ENCODE data around the gene KRT12. TPM values are rescaled to one million over a fixed set of nuclear protein-coding genes. Genes with fewer than 3 reads are reported as not detected.
"Not testable (repeated sequence)": the region's sequence is repeated elsewhere in the genome, so short reads cannot be mapped to it uniquely, and the experiment has no call there.

Gene KRT12
- total RNA-seq, 1 experiment from 2014 or later, result not detected

GRCh38 chr17:40814657-40815056, 52.4 kb downstream of the KRT12 start:
- not testable (repeated sequence) for DNase-seq (ENCODE audit: low spot score)

DNA sequence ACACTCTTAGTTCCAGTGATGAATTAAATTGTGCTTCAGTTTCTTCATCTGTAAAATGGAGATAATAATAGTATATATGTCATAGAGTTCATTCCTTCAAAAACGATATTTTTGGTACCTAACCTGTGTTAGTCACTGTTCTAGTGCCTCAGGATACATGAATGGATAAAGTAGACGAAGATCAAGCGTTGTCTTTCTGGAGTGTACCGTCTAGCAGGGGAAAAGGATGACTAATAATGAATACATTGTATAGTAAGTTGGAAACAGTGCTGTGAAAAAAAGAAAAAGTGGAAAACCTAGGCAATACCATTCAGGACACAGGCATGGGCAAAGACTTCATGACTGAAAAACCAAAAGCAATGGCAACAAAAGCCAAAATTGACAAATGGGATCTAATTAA, 53.2 kb downstream of the KRT12 start:
- DNase-seq (ENCODE audit: low spot score), result no peak

GRCh38 chr17:40812639-40813038, 54.4 kb downstream of the KRT12 start:
- no peak for DNase-seq (ENCODE audit: low spot score)

Other genes with a start within 250 kb of the KRT12 start
- gene SMARCE1, start 219.4 kb downstream of the KRT12 start, total RNA-seq (2014; rRNA removed; shearing (Covaris generic)), result 68.5 and 92.5 TPM in 2 replicates
- gene KRT222, start 202.0 kb downstream of the KRT12 start, total RNA-seq (2014; rRNA removed; shearing (Covaris generic)), result 0.06 TPM in 1 of 2 replicates, not detected in the other
- not detected in 2 replicates for gene KRT24, start 163.5 kb downstream of the KRT12 start, total RNA-seq (2014; rRNA removed; shearing (Covaris generic))
- not detected in 2 replicates for gene KRT25, start 111.9 kb downstream of the KRT12 start, total RNA-seq (2014; rRNA removed; shearing (Covaris generic))
- gene KRT26, start 95.0 kb downstream of the KRT12 start, total RNA-seq (2014; rRNA removed; shearing (Covaris generic)), result not detected in 2 replicates
- not detected in 2 replicates for gene KRT27, start 84.7 kb downstream of the KRT12 start, total RNA-seq (2014; rRNA removed; shearing (Covaris generic))
- not detected in 2 replicates for gene KRT28, start 67.3 kb downstream of the KRT12 start, total RNA-seq (2014; rRNA removed; shearing (Covaris generic))
- gene KRT10, start 44.6 kb downstream of the KRT12 start, total RNA-seq (2014; rRNA removed; shearing (Covaris generic)), result 45.0 and 61.1 TPM in 2 replicates
- not detected in 2 replicates for gene KRT20, start 18.0 kb upstream of the KRT12 start, total RNA-seq (2014; rRNA removed; shearing (Covaris generic))
- not detected in 2 replicates for gene KRT23, start 70.4 kb upstream of the KRT12 start, total RNA-seq (2014; rRNA removed; shearing (Covaris generic))
- 0.18 TPM in 1 of 2 replicates, not detected in the other for gene KRT39, start 99.7 kb upstream of the KRT12 start, total RNA-seq (2014; rRNA removed; shearing (Covaris generic))
- not detected in 2 replicates for gene KRT40, start 117.1 kb upstream of the KRT12 start, total RNA-seq (2014; rRNA removed; shearing (Covaris generic))
- gene KRTAP3-3, start 126.9 kb upstream of the KRT12 start, total RNA-seq (2014; rRNA removed; shearing (Covaris generic)), result not detected in 2 replicates
- not detected in 2 replicates for gene KRTAP3-2, start 132.7 kb upstream of the KRT12 start, total RNA-seq (2014; rRNA removed; shearing (Covaris generic))
- gene KRTAP3-1, start 141.9 kb upstream of the KRT12 start, total RNA-seq (2014; rRNA removed; shearing (Covaris generic)), result not detected in 2 replicates
- 0.27 TPM in 1 of 2 replicates, not detected in the other for gene KRTAP1-5, start 160.0 kb upstream of the KRT12 start, total RNA-seq (2014; rRNA removed; shearing (Covaris generic))
- not detected in 2 replicates for gene KRTAP1-4, start 163.0 kb upstream of the KRT12 start, total RNA-seq (2014; rRNA removed; shearing (Covaris generic))
- not detected in 2 replicates for gene KRTAP1-3, start 167.7 kb upstream of the KRT12 start, total RNA-seq (2014; rRNA removed; shearing (Covaris generic))
- gene KRTAP1-1, start 174.2 kb upstream of the KRT12 start, total RNA-seq (2014; rRNA removed; shearing (Covaris generic)), result not detected in 2 replicates
- gene KRTAP2-1, start 180.1 kb upstream of the KRT12 start, total RNA-seq (2014; rRNA removed; shearing (Covaris generic)), result not detected in 2 replicates
- not detected in 2 replicates for gene KRTAP2-2, start 188.0 kb upstream of the KRT12 start, total RNA-seq (2014; rRNA removed; shearing (Covaris generic))
- 0.21 TPM in 1 of 2 replicates, not detected in the other for gene KRTAP2-3, start 192.9 kb upstream of the KRT12 start, total RNA-seq (2014; rRNA removed; shearing (Covaris generic))
- not detected in 2 replicates for gene KRTAP2-4, start 198.7 kb upstream of the KRT12 start, total RNA-seq (2014; rRNA removed; shearing (Covaris generic))
- gene KRTAP4-7, start 216.9 kb upstream of the KRT12 start, total RNA-seq (2014; rRNA removed; shearing (Covaris generic)), result not detected in 2 replicates
- not detected in 2 replicates for gene KRTAP4-8, start 230.9 kb upstream of the KRT12 start, total RNA-seq (2014; rRNA removed; shearing (Covaris generic))
- not detected in 2 replicates for gene KRTAP4-16, start 235.0 kb upstream of the KRT12 start, total RNA-seq (2014; rRNA removed; shearing (Covaris generic))
- not detected in 2 replicates for gene KRTAP4-9, start 238.2 kb upstream of the KRT12 start, total RNA-seq (2014; rRNA removed; shearing (Covaris generic))

All from H4 (cell line).